Mucosa of descending colon (tissue), 3 donors: ENCODE data around the gene STIL. TPM values are rescaled to one million over a fixed set of nuclear protein-coding genes. Genes with fewer than 3 reads are reported as not detected.
A peak's percentile ranks its signal among the peaks of the same experiment; 100 is the strongest.

ENCODE experiments used
- ATAC-seq: fragments of 200-7000 bp; cut with Tn5 transposase; one replicate; pipeline ENCODE4 v1.9.1; 2020; ENCODE audit warnings: mild to moderate bottlenecking, moderate library complexity
- DNase-seq, 3 donors: peaks; one replicate each; pipeline ENCODE4 v3.0.0-alpha.2; 2020
- H3K36me3 ChIP-seq: fragments of 200-600 bp; one replicate; pipeline ENCODE4 v1.8.0; 2021; ENCODE audit warnings: low read depth, mild to moderate bottlenecking
- H3K4me1 ChIP-seq: fragments of 200-600 bp; one replicate; pipeline ENCODE4 v1.8.0; 2021; ENCODE audit warnings: low read depth, mild to moderate bottlenecking
- H3K4me3 ChIP-seq: fragments of 200-600 bp; one replicate; pipeline ENCODE4 v1.8.0; 2021; ENCODE audit warnings: mild to moderate bottlenecking
- H3K9me3 ChIP-seq: fragments of 200-600 bp; one replicate; pipeline ENCODE4 v1.8.0; 2021; ENCODE audit warnings: mild to moderate bottlenecking
- intact Hi-C, 2 donors: fragments of 100-400 bp; cut with DNase I in 1 of 2; cut with micrococcal nuclease in 1 of 2; formaldehyde crosslinking; loops; one replicate each; pipeline versions ENCODE4 v1.11.0 to v1.11.1; 2022; cut with DNase I, micrococcal nuclease
- long read RNA-seq, 2 donors: library from polyadenylated mRNA; unstranded; transcript quantifications; one replicate each; pipeline ENCODE4 v2.0.0, GENCODE V29; 2019 to 2021
- total RNA-seq, 3 donors: library from RNA; stranded (reverse); fragmentation: NEBNext Ultra II Directional in 2 of 3; extraction: Animal tissue kit (Norgen Biotek cat#: 25700) in 2 of 3; gene quantifications; one replicate each; pipeline versions ENCODE4 v1.2.1 to v1.2.4, GENCODE V29; 2021 to 2023
- TF ChIP-seq, protein P1 (sequence below): fragments of 200-600 bp; IDR thresholded peaks from one replicate; pipeline ENCODE4 v1.8.0; 2022; ENCODE audit warnings: antibody characterized with exemption, mild to moderate bottlenecking
- donor health status: DM: no; HTN: no; CAD: no; lungs with moderate emphysema.
- donor health status: DM: no; HTN: no; CAD: no.
- donor health status: DM: no; HTN: yes; CAD: no.

Gene STIL
- total RNA-seq, result 10 to 100 TPM in 1 of 3 donors, 1 to 10 TPM in 2; 4.8 to 13.1 (median 9.6) TPM
- long read RNA-seq, donor 1, partial matches to known transcripts, result 0 of 1 reads
- long read RNA-seq, donor 1, other reads (novel, unspliced or antisense), result 1 of 1 reads
- long read RNA-seq, donor 2, partial matches to known transcripts, result 1 of 3 reads
- long read RNA-seq, donor 2, other reads (novel, unspliced or antisense), result 2 of 3 reads

DNA sequence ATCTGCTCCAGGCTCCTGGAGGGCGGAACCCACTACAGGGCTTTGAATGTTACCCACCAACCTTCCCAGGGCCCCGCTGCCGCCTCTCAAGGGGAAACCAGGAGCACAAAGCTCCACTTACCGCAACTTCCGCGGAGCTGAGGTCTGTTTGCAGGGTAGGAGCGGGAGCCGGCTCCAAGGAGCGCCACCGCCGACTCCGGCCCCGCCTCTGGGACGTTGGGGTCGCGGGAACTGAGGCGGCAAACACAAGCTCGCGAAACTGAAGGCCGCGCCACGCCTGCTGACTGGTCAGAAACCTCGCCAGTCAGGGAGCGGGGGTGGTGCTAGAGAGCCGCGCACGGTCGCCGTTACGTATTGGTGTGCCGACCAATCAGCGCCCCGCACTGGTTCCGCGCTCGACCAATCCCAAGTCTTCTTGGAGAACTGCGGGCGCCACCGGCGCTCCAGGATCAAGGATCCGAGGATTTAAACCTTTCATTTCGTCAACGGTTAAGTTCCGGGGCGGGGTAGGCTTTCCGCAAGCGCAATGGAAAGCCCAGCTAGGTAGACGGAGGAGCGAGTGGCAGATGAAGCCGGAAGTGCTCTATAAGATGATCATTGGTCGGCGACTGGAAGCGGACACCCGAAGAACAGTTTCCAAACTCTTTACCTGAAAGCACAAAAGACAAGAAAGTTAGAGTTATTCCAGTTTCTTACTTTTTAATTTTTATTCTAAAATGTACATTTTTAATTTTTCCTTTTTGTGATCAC is at the start of gene STIL:
Gene STIL (minus strand): TSS at position 233 of the 750 bp plus-strand sequence. CDS start 3,828 bp downstream, outside the sequence.
- peaks cover 16% of the 10 kb centered on the region for H3K4me1 ChIP-seq
- H3K36me3 ChIP-seq, result no peaks in the 10 kb centered on the region
- intact Hi-C loops, result no loop called here
- TF ChIP-seq, protein P1, sequence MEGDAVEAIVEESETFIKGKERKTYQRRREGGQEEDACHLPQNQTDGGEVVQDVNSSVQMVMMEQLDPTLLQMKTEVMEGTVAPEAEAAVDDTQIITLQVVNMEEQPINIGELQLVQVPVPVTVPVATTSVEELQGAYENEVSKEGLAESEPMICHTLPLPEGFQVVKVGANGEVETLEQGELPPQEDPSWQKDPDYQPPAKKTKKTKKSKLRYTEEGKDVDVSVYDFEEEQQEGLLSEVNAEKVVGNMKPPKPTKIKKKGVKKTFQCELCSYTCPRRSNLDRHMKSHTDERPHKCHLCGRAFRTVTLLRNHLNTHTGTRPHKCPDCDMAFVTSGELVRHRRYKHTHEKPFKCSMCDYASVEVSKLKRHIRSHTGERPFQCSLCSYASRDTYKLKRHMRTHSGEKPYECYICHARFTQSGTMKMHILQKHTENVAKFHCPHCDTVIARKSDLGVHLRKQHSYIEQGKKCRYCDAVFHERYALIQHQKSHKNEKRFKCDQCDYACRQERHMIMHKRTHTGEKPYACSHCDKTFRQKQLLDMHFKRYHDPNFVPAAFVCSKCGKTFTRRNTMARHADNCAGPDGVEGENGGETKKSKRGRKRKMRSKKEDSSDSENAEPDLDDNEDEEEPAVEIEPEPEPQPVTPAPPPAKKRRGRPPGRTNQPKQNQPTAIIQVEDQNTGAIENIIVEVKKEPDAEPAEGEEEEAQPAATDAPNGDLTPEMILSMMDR, result no peak
- H3K9me3 ChIP-seq, result no peaks in the 10 kb centered on the region
- H3K4me3 ChIP-seq, result peak within 1 kb of the TSS; percentile 33
- peak; percentile 98 for ATAC-seq
- peak; percentile 98 to 99 (median 99) for DNase-seq

DNA sequence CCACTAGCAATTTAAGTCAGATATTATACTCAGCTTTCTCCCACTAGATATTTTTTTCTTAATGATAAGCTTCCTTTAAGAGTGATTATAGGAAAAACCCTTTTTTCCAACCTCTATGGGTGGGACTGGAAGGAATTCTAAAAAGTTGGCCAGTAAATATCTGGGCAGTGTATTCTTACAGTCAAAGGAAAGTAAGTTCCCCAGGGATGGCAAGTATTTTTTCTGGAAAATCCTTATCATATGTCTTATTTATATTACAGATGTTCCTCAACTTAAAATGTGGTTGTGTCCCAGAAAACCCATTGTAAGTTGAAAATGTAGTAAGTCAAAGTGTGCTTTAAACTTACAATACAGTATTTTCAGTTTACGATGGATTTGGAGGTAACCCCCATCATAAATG is 48.9 kb upstream of the STIL start:
- DNase-seq (no peak), ATAC-seq (no peak)
- H3K9me3 ChIP-seq, result no peaks in the 10 kb centered on the region
- TF ChIP-seq, protein P1, result no peak
- H3K36me3 ChIP-seq, result no peaks in the 10 kb centered on the region
- intact Hi-C loops, result no loop called here
- H3K4me1 ChIP-seq, result peaks cover 6% of the 10 kb centered on the region
- no peak overlapping the region for H3K4me3 ChIP-seq

DNA sequence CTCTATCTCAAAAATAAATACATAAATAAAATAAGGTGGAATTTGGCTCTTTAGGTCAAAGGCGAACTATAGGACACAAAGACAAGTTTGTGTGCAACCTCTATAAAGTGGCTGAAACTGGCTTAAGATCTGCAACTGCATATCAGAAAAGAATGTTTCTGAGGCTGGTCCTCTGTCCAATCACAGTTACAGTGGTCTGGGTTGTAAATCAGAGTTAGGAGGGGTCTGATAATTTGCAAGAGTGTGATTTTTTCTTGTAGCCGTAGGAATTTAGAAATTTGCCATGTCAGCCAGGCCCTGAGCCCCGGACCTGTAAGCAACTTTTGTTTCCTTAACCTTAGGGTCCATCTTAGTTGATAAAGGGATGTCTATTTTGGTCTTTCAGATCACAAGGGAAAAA is 47.4 kb upstream of the STIL start:
- no peaks in the 10 kb centered on the region for H3K36me3 ChIP-seq
- H3K9me3 ChIP-seq, result no peaks in the 10 kb centered on the region
- DNase-seq (no peak), ATAC-seq (no peak)
- peaks cover 8% of the 10 kb centered on the region for H3K4me1 ChIP-seq
- intact Hi-C loops, result no loop called here
- TF ChIP-seq, protein P1, result no peak
- H3K4me3 ChIP-seq, result no peak overlapping the region

DNA sequence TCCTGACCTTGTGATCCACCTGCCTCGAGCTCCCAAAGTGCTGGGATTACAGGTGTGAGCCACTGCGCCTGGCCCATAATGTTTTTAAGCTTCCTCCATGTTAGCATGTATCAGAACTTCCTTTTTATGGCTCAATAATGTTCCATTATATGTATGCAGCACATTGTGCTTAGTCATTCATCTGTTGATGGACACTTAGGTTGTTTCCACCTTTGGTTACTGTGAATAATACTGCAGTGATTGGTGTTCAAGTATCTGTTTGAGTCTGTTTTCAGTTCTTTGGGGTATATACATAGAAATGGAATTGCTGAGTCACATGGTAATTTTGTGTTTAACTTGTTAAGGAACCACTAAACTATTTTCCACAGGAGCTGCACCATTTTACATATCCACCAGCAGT is 37.4 kb upstream of the STIL start:
- DNase-seq (no peak), ATAC-seq (peak; percentile 76)
- H3K4me3 ChIP-seq, result no peak overlapping the region
- peaks cover 7% of the 10 kb centered on the region for H3K4me1 ChIP-seq
- no peaks in the 10 kb centered on the region for H3K9me3 ChIP-seq
- intact Hi-C loops, result no loop called here
- no peaks in the 10 kb centered on the region for H3K36me3 ChIP-seq
- TF ChIP-seq, protein P1, result no peak

DNA sequence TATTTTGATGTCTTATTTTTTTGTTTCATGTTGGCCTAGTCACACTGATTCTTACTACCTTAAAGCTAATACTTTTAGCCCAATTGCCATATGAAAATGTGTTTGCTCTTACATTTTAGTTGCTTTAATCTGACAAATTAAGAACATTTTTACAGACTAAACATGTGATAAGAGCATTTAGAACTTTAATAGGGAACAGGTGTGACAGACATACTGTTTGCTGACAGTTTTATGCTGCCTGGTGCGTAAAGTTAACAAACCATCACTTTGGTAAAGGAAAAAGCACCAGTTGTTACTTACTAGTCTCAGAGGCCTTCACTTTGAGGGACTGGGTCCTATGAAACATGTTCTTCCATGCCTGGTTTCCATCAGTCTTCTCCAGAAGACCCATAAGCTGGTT is 34.3 kb upstream of the STIL start:
- TF ChIP-seq, protein P1, result no peak
- intact Hi-C loops, result no loop called here
- H3K4me3 ChIP-seq, result no peak overlapping the region
- no peaks in the 10 kb centered on the region for H3K9me3 ChIP-seq
- H3K36me3 ChIP-seq, result no peaks in the 10 kb centered on the region
- no peak for DNase-seq
- peaks cover 7% of the 10 kb centered on the region for H3K4me1 ChIP-seq
- ATAC-seq, result peak; percentile 55
